B cell (primary cell): ENCODE data around the gene KIRREL3. TPM values are rescaled to one million over a fixed set of nuclear protein-coding genes. Genes with fewer than 3 reads are reported as not detected.

Experiments
- ATAC-seq: fragments of 200-7000 bp; cut with Tn5 transposase; one replicate; pipeline ENCODE4 v1.10.0; 2021; ENCODE audit warnings: low read depth, mild to moderate bottlenecking, moderate number of reproducible peaks, moderate library complexity
- CTCF ChIA-PET: fragments of 350-600 bp; sonication (Branson Sonifier 250); formaldehyde crosslinking; loops from one replicate; lab custom pipeline; 2021; ENCODE audit warnings: antibody characterized with exemption, inconsistent platforms; lab: Charles Lee
- POLR2A ChIA-PET: fragments of 350-600 bp; sonication (Branson Sonifier 250); formaldehyde crosslinking; loops from one replicate; lab custom pipeline; 2021; ENCODE audit warnings: antibody characterized with exemption; lab: Charles Lee
- DNase-seq: peaks from one replicate; pipeline ENCODE4 v3.0.0; 2013
- H2AFZ ChIP-seq: 2 replicates; pipeline ENCODE4 v1.6.1; 2012; ENCODE audit warnings: mild to moderate bottlenecking, low read depth, low read length; ENCODE audit not compliant: insufficient read depth, poor library complexity, severe bottlenecking
- H3K27ac ChIP-seq, 2 donors: 1 replicate in 1 of 2; 2 replicates in 1 of 2; pipeline ENCODE4 v1.5.1; 2012 to 2013; ENCODE audit warnings: low read length in 2 of 2, mild to moderate bottlenecking in 2 of 2, moderate library complexity in 1 of 2
- H3K27me3 ChIP-seq, 4 experiments: fragments of 200-600 bp in 1 of 4; sonication (generic) in 1 of 4; replicated peaks in 1 of 4; 1 replicate in 2 of 4; 2 replicates in 2 of 4; pipeline versions ENCODE4 v1.6.1 to v1.7.0; 2013 to 2016; ENCODE audit warnings: low read length in 3 of 4, mild to moderate bottlenecking in 2 of 4, mixed read lengths in 1 of 4, moderate library complexity in 1 of 4; ENCODE audit not compliant: insufficient read depth in 4 of 4, control insufficient read depth in 3 of 4; ENCODE audit errors: control extremely low read depth in 1 of 4
- H3K36me3 ChIP-seq, 2 experiments: replicated peaks in 1 of 2; 1 replicate in 1 of 2; 2 replicates in 1 of 2; pipeline versions ENCODE4 v1.6.1 to v1.7.1; 2013; ENCODE audit warnings: low read length in 1 of 2; ENCODE audit not compliant: insufficient read depth in 2 of 2, control insufficient read depth in 1 of 2; ENCODE audit errors: control extremely low read depth in 1 of 2, extremely low read depth in 1 of 2
- H3K4me1 ChIP-seq, 2 donors: fragments of 200-600 bp in 1 of 2; sonication (generic) in 1 of 2; 1 replicate in 1 of 2; 2 replicates in 1 of 2; pipeline versions ENCODE4 v1.5.1 to v1.6.1; 2013 to 2017; ENCODE audit warnings: low read length in 2 of 2; ENCODE audit not compliant: control insufficient read depth in 2 of 2, insufficient read depth in 2 of 2
- H3K4me2 ChIP-seq: replicated peaks from 2 replicates; pipeline ENCODE3; 2012; ENCODE audit warnings: mild to moderate bottlenecking, low read depth, low read length; ENCODE audit not compliant: poor library complexity, severe bottlenecking
- H3K4me3 ChIP-seq, 5 experiments: fragments of 200-600 bp in 1 of 5; sonication (generic) in 1 of 5; 1 replicate in 3 of 5; 2 replicates in 2 of 5; pipeline versions ENCODE4 v1.5.1 to v1.7.0; 2011 to 2016; ENCODE audit warnings: low read length in 4 of 5, mild to moderate bottlenecking in 4 of 5, low read depth in 2 of 5, control low read depth in 1 of 5, moderate library complexity in 1 of 5; ENCODE audit not compliant: insufficient read depth in 1 of 5; ENCODE audit errors: control extremely low read depth in 1 of 5, extremely low read depth in 1 of 5
- H3K79me2 ChIP-seq: fragments of 200-600 bp; sonication (generic); one replicate; pipeline ENCODE4 v1.6.0; 2016; ENCODE audit warnings: low read length; ENCODE audit not compliant: control insufficient read depth, insufficient read depth
- H3K9ac ChIP-seq: fragments of 200-600 bp; sonication (generic); 2 replicates; pipeline ENCODE4 v1.6.1; 2017; ENCODE audit warnings: mild to moderate bottlenecking, low read length, moderate library complexity
- H3K9me3 ChIP-seq, 3 donors: one replicate each; pipeline versions ENCODE4 v1.6.1 to v1.7.1; 2013; ENCODE audit warnings: low read length in 2 of 3; ENCODE audit not compliant: control insufficient read depth in 2 of 3, insufficient read depth in 1 of 3; ENCODE audit errors: control extremely low read depth in 1 of 3
- H4K20me1 ChIP-seq: 2 replicates; pipeline ENCODE4 v1.6.0; 2012; ENCODE audit warnings: mild to moderate bottlenecking, low read length; ENCODE audit not compliant: insufficient read depth, control insufficient read depth, poor library complexity, severe bottlenecking
- H3K27ac Mint-ChIP-seq: one replicate; pipeline ENCODE4 v1.8.0; 2021; ENCODE audit warnings: mixed read lengths
- H3K27me3 Mint-ChIP-seq: one replicate; pipeline ENCODE4 v1.8.0; 2021; ENCODE audit warnings: mixed read lengths
- H3K4me1 Mint-ChIP-seq: one replicate; pipeline ENCODE4 v1.8.0; 2021; ENCODE audit warnings: mixed read lengths
- H3K4me3 Mint-ChIP-seq: one replicate; pipeline ENCODE4 v1.8.0; 2021; ENCODE audit warnings: mixed read lengths
- H3K9me3 Mint-ChIP-seq: one replicate; pipeline ENCODE4 v1.8.0; 2022; ENCODE audit warnings: mixed read lengths; ENCODE audit not compliant: insufficient read depth
- EZH2 ChIP-seq: IDR thresholded peaks from 2 replicates; pipeline ENCODE4 v1.6.1; 2012; ENCODE audit warnings: borderline replicate concordance, low read depth, mild to moderate bottlenecking, moderate library complexity, low read length; ENCODE audit not compliant: insufficient read depth, poor library complexity, severe bottlenecking
- WGBS: methylation state at CpG from one replicate; pipeline ENCODE4 v1.1.5; 2013; ENCODE audit warnings: missing lambda C conversion rate; ENCODE audit not compliant: insufficient coverage; 5-methylcytosine and 5-hydroxymethylcytosine counted together
- intact Hi-C: fragments of 100-400 bp; cut with micrococcal nuclease; formaldehyde crosslinking; loops from one replicate; pipeline ENCODE4 v1.10.0; 2022
- polyA plus RNA-seq: library from polyadenylated mRNA; depleted of rRNA; stranded (reverse); fragments of >200 nt; gene quantifications from 2 replicates; pipeline ENCODE4 v1.2.3, GENCODE V29; 2012
- total RNA-seq, 2 donors: library from RNA; stranded (reverse); fragments of 120-200 nt in 1 of 2; gene quantifications; 1 replicate in 1 of 2; 2 replicates in 1 of 2; pipeline versions ENCODE4 v1.2.3 to v1.2.4, GENCODE V29; 2013 to 2022
- TF ChIP-seq, protein P1 (sequence below): fragments of 200-600 bp; IDR thresholded peaks from one replicate; pipeline ENCODE4 v1.8.0; 2022; ENCODE audit warnings: antibody characterized with exemption, mild to moderate bottlenecking

The KIRREL3 gene
- total and polyA plus RNA-seq, 2 donors (not counting 1 experiment from before 2014, with no cell fraction given) = not detected

DNA sequence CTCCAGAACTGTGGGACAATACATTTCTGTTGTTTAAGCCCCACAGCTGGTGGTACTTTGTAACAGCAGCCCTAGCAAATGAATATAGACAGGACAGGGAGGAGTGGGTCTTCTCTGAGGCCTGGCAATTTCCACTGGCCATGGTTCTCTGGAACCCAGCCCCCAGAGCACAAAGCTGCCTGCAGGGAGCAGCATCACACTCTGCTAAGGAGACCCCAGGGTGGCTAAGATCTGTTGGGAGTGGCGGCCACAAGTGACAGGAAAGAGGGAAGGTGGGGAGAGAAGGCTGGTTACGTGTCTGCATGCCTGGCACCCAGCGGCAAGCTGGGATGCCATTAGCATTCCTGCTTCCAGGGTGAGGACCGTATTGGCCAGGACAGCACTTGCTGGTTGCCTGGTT, 433.2 kb downstream of the KIRREL3 start:
- Histone ChIP-seq H3K36me3 (no peaks in the 10 kb centered on the region), H3K4me1 (no peaks in the 10 kb centered on the region), H3K79me2 (no peaks in the 10 kb centered on the region), H3K9ac (no peak overlapping the region), H2AFZ (no peak overlapping the region), H3K4me2 (no peak overlapping the region), H3K9me3 (peaks cover 0 to 3% (median 0%) of the 10 kb centered on the region in 3 donors), H3K27ac (no peak overlapping the region), H3K27me3 (peaks cover 0 to 2% (median 0%) of the 10 kb centered on the region in 4 experiments), H4K20me1 (no peaks in the 10 kb centered on the region), H3K4me3 (no peak overlapping the region)
- no peak for TF ChIP-seq EZH2
- ATAC-seq (no peak), DNase-seq (no peak)
- ChIA-PET CTCF (no interaction called here), POLR2A (no interaction called here)
- Mint-ChIP-seq H3K4me3 (no peak overlapping the region), H3K9me3 (no peaks in the 10 kb centered on the region), H3K27ac (no peak overlapping the region), H3K27me3 (peaks cover 3% of the 10 kb centered on the region), H3K4me1 (no peaks in the 10 kb centered on the region)
- WGBS = 56% methylated on average over 4 of the region's 4 CpGs
- intact Hi-C loops = no loop called here

DNA sequence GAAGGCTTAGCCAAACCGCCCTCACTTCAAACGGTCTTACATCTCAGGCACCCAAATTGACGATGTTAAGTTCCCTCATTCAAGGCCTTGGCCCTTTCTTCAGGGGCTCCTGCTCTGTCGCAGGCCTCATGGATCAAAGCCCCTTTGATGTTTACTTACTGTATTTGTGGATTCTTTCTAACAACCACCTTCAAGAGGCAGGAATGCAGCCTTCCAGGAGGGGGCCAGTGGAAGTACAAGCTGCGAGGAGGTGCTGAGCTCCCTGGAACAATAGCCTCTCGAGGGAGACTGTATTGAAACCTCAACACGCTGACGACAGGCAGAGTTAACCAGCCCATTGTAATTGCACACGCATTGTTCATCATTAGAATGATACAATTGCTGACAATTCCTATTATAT, 436.0 kb downstream of the KIRREL3 start:
- H3K4me1 ChIP-seq = no peaks in the 10 kb centered on the region

More for the DNA sequence above, 436.0 kb downstream of the KIRREL3 start:
- TF ChIP-seq, protein P1, sequence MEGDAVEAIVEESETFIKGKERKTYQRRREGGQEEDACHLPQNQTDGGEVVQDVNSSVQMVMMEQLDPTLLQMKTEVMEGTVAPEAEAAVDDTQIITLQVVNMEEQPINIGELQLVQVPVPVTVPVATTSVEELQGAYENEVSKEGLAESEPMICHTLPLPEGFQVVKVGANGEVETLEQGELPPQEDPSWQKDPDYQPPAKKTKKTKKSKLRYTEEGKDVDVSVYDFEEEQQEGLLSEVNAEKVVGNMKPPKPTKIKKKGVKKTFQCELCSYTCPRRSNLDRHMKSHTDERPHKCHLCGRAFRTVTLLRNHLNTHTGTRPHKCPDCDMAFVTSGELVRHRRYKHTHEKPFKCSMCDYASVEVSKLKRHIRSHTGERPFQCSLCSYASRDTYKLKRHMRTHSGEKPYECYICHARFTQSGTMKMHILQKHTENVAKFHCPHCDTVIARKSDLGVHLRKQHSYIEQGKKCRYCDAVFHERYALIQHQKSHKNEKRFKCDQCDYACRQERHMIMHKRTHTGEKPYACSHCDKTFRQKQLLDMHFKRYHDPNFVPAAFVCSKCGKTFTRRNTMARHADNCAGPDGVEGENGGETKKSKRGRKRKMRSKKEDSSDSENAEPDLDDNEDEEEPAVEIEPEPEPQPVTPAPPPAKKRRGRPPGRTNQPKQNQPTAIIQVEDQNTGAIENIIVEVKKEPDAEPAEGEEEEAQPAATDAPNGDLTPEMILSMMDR = no peak
- TF ChIP-seq EZH2 = no peak
- H3K9me3 ChIP-seq = peaks cover 0 to 13% (median 0%) of the 10 kb centered on the region in 3 donors
- no peak overlapping the region for H3K9ac ChIP-seq
- no peaks in the 10 kb centered on the region for H3K79me2 ChIP-seq
- Mint-ChIP-seq H3K4me3 (no peak overlapping the region), H3K9me3 (no peaks in the 10 kb centered on the region), H3K27ac (no peak overlapping the region), H3K4me1 (no peaks in the 10 kb centered on the region), H3K27me3 (peaks cover 3% of the 10 kb centered on the region)
- no peak overlapping the region for H3K4me2 ChIP-seq
- DNase-seq = no peak
- ChIA-PET CTCF (no interaction called here), POLR2A (no interaction called here)
- no peaks in the 10 kb centered on the region for H3K36me3 ChIP-seq
- no peak overlapping the region for H3K4me3 ChIP-seq
- no peaks in the 10 kb centered on the region for H4K20me1 ChIP-seq
- no peak overlapping the region for H2AFZ ChIP-seq
- 15% methylated on average over 7 of the region's 9 CpGs for WGBS
- intact Hi-C loops = no loop called here
- no peak for ATAC-seq
- H3K27ac ChIP-seq = no peak overlapping the region
- H3K27me3 ChIP-seq = no peaks in the 10 kb centered on the region
